Tibial nerve (tissue), 4 donors: ENCODE measurements around the gene FRMPD2. TPM values are rescaled to one million over a fixed set of nuclear protein-coding genes. Genes with fewer than 3 reads are reported as not detected.

Experiments used
- DNase-seq, 2 donors: peaks; one replicate each; pipeline ENCODE4 v3.0.0-alpha.2; 2019; ENCODE audit warnings: low spot score in 2 of 2
- H3K27ac ChIP-seq, 4 donors: fragments of 200-600 bp; sonication (generic) in 3 of 4; one replicate each; pipeline ENCODE4 v1.5.1; 2017 to 2019; ENCODE audit warnings: mild to moderate bottlenecking in 1 of 4
- H3K27me3 ChIP-seq, 2 donors: fragments of 200-600 bp; sonication (generic) in 1 of 2; one replicate each; pipeline versions ENCODE4 v1.5.1 to v1.6.0; 2017 to 2019
- H3K36me3 ChIP-seq, 3 donors: fragments of 200-600 bp; sonication (generic); one replicate each; pipeline ENCODE4 v1.5.1; 2018 to 2019
- H3K4me1 ChIP-seq, 4 donors: fragments of 200-600 bp; sonication (generic) in 3 of 4; one replicate each; pipeline ENCODE4 v1.5.1; 2017 to 2019
- H3K4me3 ChIP-seq, 4 donors: fragments of 200-600 bp; sonication (generic) in 3 of 4; one replicate each; pipeline ENCODE4 v1.5.1; 2017 to 2019; ENCODE audit warnings: mild to moderate bottlenecking in 1 of 4, moderate library complexity in 1 of 4
- H3K9me3 ChIP-seq, 4 donors: fragments of 200-600 bp; sonication (generic) in 3 of 4; one replicate each; pipeline ENCODE4 v1.5.1; 2017 to 2019
- EP300 ChIP-seq, 2 donors: sonication (generic); formaldehyde crosslinking; IDR thresholded peaks; one replicate each; pipeline ENCODE4 v1.6.1; 2017; ENCODE audit warnings: antibody characterized with exemption in 2 of 2, mild to moderate bottlenecking in 1 of 2
- POLR2A ChIP-seq, 2 donors: fragments of 450-650 bp; IDR thresholded peaks; one replicate each; pipeline ENCODE4 v1.6.1; 2017; ENCODE audit warnings: antibody characterized with exemption in 2 of 2, mild to moderate bottlenecking in 2 of 2, moderate library complexity in 2 of 2
- WGBS, 2 donors: methylation state at CpG; one replicate each; pipeline ENCODE4 v1.1.5; 2018; 5-methylcytosine and 5-hydroxymethylcytosine counted together
- total RNA-seq, 4 donors: library from RNA; depleted of rRNA; stranded (reverse); fragments of >200 nt; gene quantifications; one replicate each; pipeline ENCODE4 v1.1.0, GENCODE V29; 2016
- TF ChIP-seq, protein P1 (sequence below), 5 experiments: fragments of 200-600 bp in 3 of 5; fragments of 450-650 bp in 2 of 5; sonication (generic) in 3 of 5; IDR thresholded peaks; one replicate each; pipeline ENCODE4 v1.5.1; 2016 to 2019; ENCODE audit warnings: antibody characterized with exemption in 5 of 5, mild to moderate bottlenecking in 3 of 5, moderate library complexity in 2 of 5

The FRMPD2 gene
- total RNA-seq, 4 donors from 2014 or later, result 0.21 TPM; not detected in 3

DNA sequence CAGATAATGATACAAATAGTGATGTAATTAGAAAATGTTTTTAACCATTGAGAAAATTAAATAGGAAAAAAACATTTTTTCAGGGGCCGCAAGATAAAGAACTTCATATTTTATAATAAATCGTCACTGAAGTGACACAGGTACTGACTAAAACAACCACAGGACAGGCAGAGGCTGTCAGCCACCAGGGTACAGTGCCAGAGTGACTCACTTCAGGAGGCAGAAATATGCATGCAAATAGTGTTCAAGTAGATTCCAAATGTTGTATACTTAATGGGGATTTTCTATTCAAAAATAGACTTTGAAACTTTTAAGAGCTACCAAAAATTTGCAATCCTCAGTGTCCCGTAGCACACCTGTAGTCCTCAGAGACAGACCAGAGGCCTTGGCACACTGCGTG, 68.6 kb downstream of the FRMPD2 start:
- DNase-seq, result no peak
- no peak overlapping the region for H3K27ac ChIP-seq
- 89 to 93% methylated on average over 4 of the region's 4 CpGs for WGBS, 2 donors
- H3K9me3 ChIP-seq, result no peaks in the 10 kb centered on the region
- no peaks in the 10 kb centered on the region for H3K27me3 ChIP-seq
- TF ChIP-seq, protein P1, sequence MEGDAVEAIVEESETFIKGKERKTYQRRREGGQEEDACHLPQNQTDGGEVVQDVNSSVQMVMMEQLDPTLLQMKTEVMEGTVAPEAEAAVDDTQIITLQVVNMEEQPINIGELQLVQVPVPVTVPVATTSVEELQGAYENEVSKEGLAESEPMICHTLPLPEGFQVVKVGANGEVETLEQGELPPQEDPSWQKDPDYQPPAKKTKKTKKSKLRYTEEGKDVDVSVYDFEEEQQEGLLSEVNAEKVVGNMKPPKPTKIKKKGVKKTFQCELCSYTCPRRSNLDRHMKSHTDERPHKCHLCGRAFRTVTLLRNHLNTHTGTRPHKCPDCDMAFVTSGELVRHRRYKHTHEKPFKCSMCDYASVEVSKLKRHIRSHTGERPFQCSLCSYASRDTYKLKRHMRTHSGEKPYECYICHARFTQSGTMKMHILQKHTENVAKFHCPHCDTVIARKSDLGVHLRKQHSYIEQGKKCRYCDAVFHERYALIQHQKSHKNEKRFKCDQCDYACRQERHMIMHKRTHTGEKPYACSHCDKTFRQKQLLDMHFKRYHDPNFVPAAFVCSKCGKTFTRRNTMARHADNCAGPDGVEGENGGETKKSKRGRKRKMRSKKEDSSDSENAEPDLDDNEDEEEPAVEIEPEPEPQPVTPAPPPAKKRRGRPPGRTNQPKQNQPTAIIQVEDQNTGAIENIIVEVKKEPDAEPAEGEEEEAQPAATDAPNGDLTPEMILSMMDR (IDR thresholded peaks at IDR 0.05), result no peak
- no peak for TF ChIP-seq POLR2A (IDR thresholded peaks at IDR 0.05)
- TF ChIP-seq EP300 (IDR thresholded peaks at IDR 0.05), result no peak
- H3K4me3 ChIP-seq, result no peak overlapping the region
- H3K36me3 ChIP-seq, result no peaks in the 10 kb centered on the region
- no peaks in the 10 kb centered on the region for H3K4me1 ChIP-seq

DNA sequence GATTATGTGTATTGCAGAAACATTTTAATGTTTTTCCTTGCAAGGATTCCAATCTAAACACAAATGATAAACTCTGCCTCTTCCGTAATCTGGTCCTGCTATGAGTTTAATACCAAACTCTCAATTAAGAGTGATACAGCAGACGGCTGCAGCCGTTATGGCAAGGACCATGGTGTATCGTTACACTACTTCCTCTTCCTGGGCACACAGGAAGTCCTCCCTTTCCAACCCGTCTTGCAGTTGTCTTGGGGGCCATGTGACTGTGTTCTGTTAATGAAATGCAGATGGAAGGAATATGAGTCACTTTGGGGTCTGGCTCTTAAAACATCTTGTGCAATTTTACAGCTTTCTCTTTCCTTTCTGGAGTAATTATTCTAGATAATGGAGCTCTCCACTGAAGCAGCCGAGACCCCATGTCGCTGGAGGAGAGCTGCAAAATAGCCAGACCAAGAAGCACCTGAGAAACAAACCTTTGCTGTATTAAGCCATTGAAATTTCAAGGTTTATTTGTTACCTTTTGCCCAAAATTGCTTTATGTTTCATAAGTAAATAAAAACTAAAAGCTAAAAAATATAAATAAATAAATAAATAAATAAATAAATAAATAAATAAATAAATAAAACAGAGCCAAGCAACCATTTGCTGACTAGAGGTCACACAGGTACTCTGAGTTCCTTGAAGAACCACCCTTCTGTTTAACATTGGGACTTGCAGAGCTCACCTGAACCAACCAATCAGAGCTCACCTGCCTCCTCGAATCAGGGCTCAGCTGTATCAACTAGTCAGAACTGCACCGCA, 74.7 kb downstream of the FRMPD2 start:
- no peaks in the 10 kb centered on the region for H3K27me3 ChIP-seq
- H3K4me3 ChIP-seq, result no peak overlapping the region
- H3K36me3 ChIP-seq, result no peaks in the 10 kb centered on the region
- no peaks in the 10 kb centered on the region for H3K4me1 ChIP-seq
- TF ChIP-seq POLR2A (IDR thresholded peaks at IDR 0.05) (no peak), EP300 (IDR thresholded peaks at IDR 0.05) (peak in 1 of 2 donors; percentile 34)
- TF ChIP-seq, protein P1 (IDR thresholded peaks at IDR 0.05), result no peak
- WGBS, 2 donors, result 62 to 76% methylated on average over 9 of the region's 9 CpGs
- no peaks in the 10 kb centered on the region for H3K9me3 ChIP-seq
- peak in 1 of 2 donors; percentile 24 for DNase-seq
- H3K27ac ChIP-seq, result no peak overlapping the region

DNA sequence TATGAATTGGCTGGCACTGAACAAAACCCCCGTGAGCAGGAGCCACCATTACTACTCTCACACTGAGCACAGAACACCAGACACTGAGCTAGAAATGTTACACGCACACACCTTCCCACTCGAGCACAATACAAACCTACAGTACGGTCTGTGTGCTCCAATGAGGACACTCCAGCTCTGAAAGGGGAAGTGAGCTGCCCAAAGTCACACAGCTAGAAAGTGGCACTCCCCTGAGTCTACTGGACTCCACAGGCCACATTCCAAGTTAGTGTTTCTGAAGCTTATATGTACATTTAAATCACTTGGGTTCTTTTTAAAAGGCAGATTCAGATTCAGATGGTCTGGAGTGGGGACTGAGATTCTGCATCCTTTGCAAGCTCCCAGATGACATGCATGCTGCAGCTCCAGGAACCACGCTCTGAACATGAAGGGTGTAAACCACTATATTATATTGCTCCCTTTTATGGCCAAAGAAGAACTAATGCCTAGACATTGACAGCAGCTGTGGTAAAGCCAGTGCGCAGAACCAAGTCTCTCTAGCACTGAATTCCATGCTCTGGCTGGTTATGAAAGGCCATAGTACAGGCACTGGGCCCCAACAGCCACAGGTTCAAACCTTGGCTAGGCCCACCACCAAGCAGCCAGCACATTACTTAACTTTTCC, 77.1 kb downstream of the FRMPD2 start:
- no peak overlapping the region for H3K4me3 ChIP-seq
- H3K9me3 ChIP-seq, result no peaks in the 10 kb centered on the region
- H3K27ac ChIP-seq, result no peak overlapping the region
- WGBS, 2 donors, result 80 to 92% methylated on average over 6 of the region's 6 CpGs
- no peaks in the 10 kb centered on the region for H3K27me3 ChIP-seq
- no peaks in the 10 kb centered on the region for H3K4me1 ChIP-seq
- DNase-seq, result no peak
- no peaks in the 10 kb centered on the region for H3K36me3 ChIP-seq
- TF ChIP-seq, protein P1 (IDR thresholded peaks at IDR 0.05), result no peak
- TF ChIP-seq EP300 (IDR thresholded peaks at IDR 0.05), result no peak
- no peak for TF ChIP-seq POLR2A (IDR thresholded peaks at IDR 0.05)

DNA sequence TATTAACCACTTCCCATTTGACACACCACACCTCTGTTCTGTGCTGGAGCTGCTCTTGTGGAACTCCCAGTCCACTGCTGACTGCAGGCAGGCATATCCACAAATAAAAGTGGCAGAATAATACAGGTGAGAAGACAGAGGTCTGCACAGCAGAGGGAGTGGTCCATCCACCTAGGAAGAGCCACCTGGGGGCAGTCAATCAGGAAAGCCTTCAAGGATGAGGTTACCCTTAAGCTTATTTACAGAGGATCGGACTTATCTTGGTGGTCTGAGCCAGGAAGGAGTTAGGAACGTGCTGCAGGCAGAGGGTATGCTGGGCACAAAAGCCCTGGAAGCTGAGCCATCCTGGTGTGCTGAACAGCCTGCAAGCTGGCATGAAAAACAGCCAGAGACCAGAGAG, 78.7 kb downstream of the FRMPD2 start:
- Histone ChIP-seq H3K36me3 (no peaks in the 10 kb centered on the region), H3K4me1 (no peaks in the 10 kb centered on the region), H3K9me3 (no peaks in the 10 kb centered on the region), H3K4me3 (no peak overlapping the region), H3K27me3 (no peaks in the 10 kb centered on the region), H3K27ac (no peak overlapping the region)
- WGBS, 2 donors, result 75 to 79% methylated on average over 2 of the region's 2 CpGs
- DNase-seq, result no peak
- TF ChIP-seq POLR2A (IDR thresholded peaks at IDR 0.05) (no peak), EP300 (IDR thresholded peaks at IDR 0.05) (no peak)
- TF ChIP-seq, protein P1 (IDR thresholded peaks at IDR 0.05), result no peak

DNA sequence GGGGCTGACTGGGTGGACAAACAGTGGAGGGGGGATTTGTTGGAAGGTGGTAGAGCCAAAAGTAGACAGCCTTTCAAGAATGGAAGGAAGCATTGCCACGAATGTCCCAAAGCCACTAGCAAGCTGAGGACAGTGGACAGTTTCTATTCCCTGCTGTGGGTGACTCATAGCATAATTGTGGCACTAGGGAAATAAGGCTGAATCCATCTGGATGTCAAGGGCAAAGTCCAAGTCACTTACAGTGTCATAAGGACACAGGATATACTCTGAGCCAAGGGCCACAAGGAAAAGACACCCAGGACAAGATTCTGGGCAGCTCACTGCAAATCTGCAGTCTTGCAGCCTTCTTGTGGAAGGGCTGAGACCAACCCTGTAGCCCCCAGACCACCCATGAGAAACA, 79.7 kb downstream of the FRMPD2 start:
- Histone ChIP-seq H3K27ac (no peak overlapping the region), H3K9me3 (no peaks in the 10 kb centered on the region), H3K36me3 (no peaks in the 10 kb centered on the region), H3K4me1 (no peaks in the 10 kb centered on the region), H3K27me3 (no peaks in the 10 kb centered on the region), H3K4me3 (no peak overlapping the region)
- no peak for DNase-seq
- 58 to 72% methylated on average over 1 of the region's 1 CpG for WGBS, 2 donors
- TF ChIP-seq POLR2A (IDR thresholded peaks at IDR 0.05), result no peak
- TF ChIP-seq EP300 (IDR thresholded peaks at IDR 0.05), result no peak
- TF ChIP-seq, protein P1 (IDR thresholded peaks at IDR 0.05), result no peak
